ENCODE measurements around the gene MARK3.

MARK3 gene

GRCh38 chr14:103366741-103367140, 18.5 kb upstream of the MARK3 start:
- no peak for DNase-seq (ENCODE audit: low read depth, low spot score)

GRCh38 chr14:103367995-103368394, 17.2 kb upstream of the MARK3 start:
- DNase-seq (ENCODE audit: low read depth, low spot score), result no peak

GRCh38 chr14:103370087-103370486, 15.1 kb upstream of the MARK3 start:
- no peak for DNase-seq (ENCODE audit: low read depth, low spot score)

GRCh38 chr14:103372017-103372416, 13.2 kb upstream of the MARK3 start:
- DNase-seq (ENCODE audit: low read depth, low spot score), result no peak

GRCh38 chr14:103372552-103373304, 12.5 kb upstream of the MARK3 start:
- no peak for DNase-seq (ENCODE audit: low read depth, low spot score)

GRCh38 chr14:103374121-103374520, 11.1 kb upstream of the MARK3 start:
- DNase-seq (ENCODE audit: low read depth, low spot score), result no peak

GRCh38 chr14:103377522-103378037, 7.6 kb upstream of the MARK3 start:
- no peak for DNase-seq (ENCODE audit: low read depth, low spot score)

GRCh38 chr14:103378038-103378854, 7.0 kb upstream of the MARK3 start:
- no peak for DNase-seq (ENCODE audit: low read depth, low spot score)

- DNase-seq (ENCODE audit: low read depth, low spot score), result no peak
These were observed 4.4 kb upstream of the MARK3 start for GRCh38 chr14:103380719-103381377.

GRCh38 chr14:103382376-103382775, 2.8 kb upstream of the MARK3 start:
- DNase-seq (ENCODE audit: low read depth, low spot score), result no peak

GRCh38 chr14:103384450-103385151, 614 bp upstream of the MARK3 start:
- DNase-seq (ENCODE audit: low read depth, low spot score), result no peak

GRCh38 chr14:103385929-103386712, 906 bp downstream of the MARK3 start:
- DNase-seq (ENCODE audit: low read depth, low spot score), result no peak

- no peak for DNase-seq (ENCODE audit: low read depth, low spot score)
These were observed 1.6 kb downstream of the MARK3 start for GRCh38 chr14:103386713-103387329.

GRCh38 chr14:103388664-103389063, 3.4 kb downstream of the MARK3 start:
- no peak for DNase-seq (ENCODE audit: low read depth, low spot score)

- DNase-seq (ENCODE audit: low read depth, low spot score), result no peak
These were observed 5.4 kb downstream of the MARK3 start for GRCh38 chr14:103390605-103391004.

- no peak for DNase-seq (ENCODE audit: low read depth, low spot score)
These were observed 5.8 kb downstream of the MARK3 start for GRCh38 chr14:103391048-103391447.

- no peak for DNase-seq (ENCODE audit: low read depth, low spot score)
These were observed 6.9 kb downstream of the MARK3 start for GRCh38 chr14:103392106-103392505.

GRCh38 chr14:103392572-103392971, 7.4 kb downstream of the MARK3 start:
- DNase-seq (ENCODE audit: low read depth, low spot score), result no peak

- DNase-seq (ENCODE audit: low read depth, low spot score), result no peak
These were observed 7.9 kb downstream of the MARK3 start for GRCh38 chr14:103393070-103393469.
